ENCODE results near the gene TRIM60.

The TRIM60 gene

GRCh38 chr4:165010487-165010886, 21.3 kb upstream of the TRIM60 start:
- Histone ChIP-seq H3K27ac (ENCODE audit: low read depth, low read length) (no peak overlapping the region), H3F3A (ENCODE audit: control insufficient read depth, insufficient read depth) (no peaks in the 10 kb centered on the region), H3K9me3 (ENCODE audit: control insufficient read depth, insufficient read depth, low read length) (no peaks in the 10 kb centered on the region), H3K27me3 (ENCODE audit: control insufficient read depth, low read length) (no peaks in the 10 kb centered on the region), H3K4me1 (ENCODE audit: control insufficient read depth, low read length) (no peaks in the 10 kb centered on the region), H3K79me2 (ENCODE audit: control insufficient read depth, low read length) (no peaks in the 10 kb centered on the region), H3K9me2 (replicated peaks; ENCODE audit: control insufficient read depth, low read length) (no peaks in the 10 kb centered on the region), H3K4me3 (ENCODE audit: low read length) (no peak overlapping the region), H3K4me2 (ENCODE audit: low read length) (no peak overlapping the region), H4K20me1 (ENCODE audit: control insufficient read depth, insufficient read depth, low read depth, low read length) (no peaks in the 10 kb centered on the region), H3K36me3 (ENCODE audit: control insufficient read depth, low read length) (no peaks in the 10 kb centered on the region)
- TF ChIP-seq CTCF (IDR thresholded peaks at IDR 0.05; ENCODE audit: low read depth, low read length, poor library complexity, severe bottlenecking) = no peak
- TF ChIP-seq EZH2phosphoT487 (IDR thresholded peaks at IDR 0.05; ENCODE audit: borderline replicate concordance, low read length) = no peak

- Histone ChIP-seq H3K4me2 (ENCODE audit: low read length) (no peak overlapping the region), H3K4me3 (ENCODE audit: low read length) (no peak overlapping the region), H3K27ac (ENCODE audit: low read depth, low read length) (no peak overlapping the region), H4K20me1 (ENCODE audit: control insufficient read depth, insufficient read depth, low read depth, low read length) (no peaks in the 10 kb centered on the region), H3K79me2 (ENCODE audit: control insufficient read depth, low read length) (no peaks in the 10 kb centered on the region), H3K36me3 (ENCODE audit: control insufficient read depth, low read length) (no peaks in the 10 kb centered on the region), H3K4me1 (ENCODE audit: control insufficient read depth, low read length) (no peaks in the 10 kb centered on the region), H3K27me3 (ENCODE audit: control insufficient read depth, low read length) (no peaks in the 10 kb centered on the region), H3F3A (ENCODE audit: control insufficient read depth, insufficient read depth) (no peaks in the 10 kb centered on the region), H3K9me3 (ENCODE audit: control insufficient read depth, insufficient read depth, low read length) (no peaks in the 10 kb centered on the region), H3K9me2 (replicated peaks; ENCODE audit: control insufficient read depth, low read length) (no peaks in the 10 kb centered on the region)
- TF ChIP-seq EZH2phosphoT487 (IDR thresholded peaks at IDR 0.05; ENCODE audit: borderline replicate concordance, low read length) (no peak), CTCF (IDR thresholded peaks at IDR 0.05; ENCODE audit: low read depth, low read length, poor library complexity, severe bottlenecking) (no peak)
These were observed 20.8 kb upstream of the TRIM60 start for GRCh38 chr4:165010991-165011390.

DNA sequence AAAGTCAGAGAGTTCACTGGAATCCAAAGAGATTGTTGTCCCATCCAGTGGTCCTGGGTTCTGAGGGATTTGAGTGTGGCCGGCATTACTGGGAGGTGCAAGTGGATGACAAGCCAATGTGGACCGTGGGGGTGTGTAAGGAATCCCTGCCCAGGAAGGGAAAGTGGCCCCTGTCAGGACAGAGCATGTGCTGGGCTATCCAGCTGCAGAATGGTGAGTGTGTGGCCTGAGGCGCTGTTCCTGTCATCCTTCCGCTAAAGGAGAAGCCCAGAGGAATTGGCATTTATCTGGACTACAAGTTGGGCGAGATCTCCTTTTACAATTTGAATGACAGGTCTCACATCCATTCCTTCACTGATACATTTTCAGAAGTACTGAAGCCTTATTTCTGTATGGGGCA, 20.4 kb upstream of the TRIM60 start:
- Histone ChIP-seq H4K20me1 (ENCODE audit: control insufficient read depth, insufficient read depth, low read depth, low read length) (no peaks in the 10 kb centered on the region), H3K27me3 (ENCODE audit: control insufficient read depth, low read length) (no peaks in the 10 kb centered on the region), H3K36me3 (ENCODE audit: control insufficient read depth, low read length) (no peaks in the 10 kb centered on the region)

More for the DNA sequence above, 20.4 kb upstream of the TRIM60 start:
- Histone ChIP-seq H3K79me2 (ENCODE audit: control insufficient read depth, low read length) (no peaks in the 10 kb centered on the region), H3F3A (ENCODE audit: control insufficient read depth, insufficient read depth) (no peaks in the 10 kb centered on the region), H3K4me2 (ENCODE audit: low read length) (no peak overlapping the region), H3K4me1 (ENCODE audit: control insufficient read depth, low read length) (no peaks in the 10 kb centered on the region), H3K9me3 (ENCODE audit: control insufficient read depth, insufficient read depth, low read length) (no peaks in the 10 kb centered on the region), H3K27ac (ENCODE audit: low read depth, low read length) (no peak overlapping the region), H3K9me2 (replicated peaks; ENCODE audit: control insufficient read depth, low read length) (no peaks in the 10 kb centered on the region), H3K4me3 (ENCODE audit: low read length) (no peak overlapping the region)
- TF ChIP-seq EZH2phosphoT487 (IDR thresholded peaks at IDR 0.05; ENCODE audit: borderline replicate concordance, low read length) = no peak
- TF ChIP-seq CTCF (IDR thresholded peaks at IDR 0.05; ENCODE audit: low read depth, low read length, poor library complexity, severe bottlenecking) = no peak

All from DOHH2 (cell line).